H1 (cell line): ENCODE results near the gene TFAP2A.

Experiments
- EZH2 ChIP-seq: fragments of 200-600 bp; sonication (generic); IDR thresholded peaks from 2 replicates; pipeline ENCODE4 v1.7.1; 2012; ENCODE audit warnings: low read depth, mild to moderate bottlenecking, moderate library complexity, low read length, inconsistent platforms; ENCODE audit not compliant: severe bottlenecking
- POLR2A ChIP-seq, 2 experiments: IDR thresholded peaks; 1 replicate in 1 of 2; 2 replicates in 1 of 2; pipeline ENCODE4 v1.6.1; 2011; ENCODE audit warnings: low read depth in 2 of 2, low read length in 2 of 2, mild to moderate bottlenecking in 2 of 2; ENCODE audit errors: control extremely low read depth in 1 of 2
- POLR2AphosphoS5 ChIP-seq: IDR thresholded peaks from 2 replicates; pipeline ENCODE4 v1.6.1; 2011; ENCODE audit warnings: low read depth, low read length
- RBBP5 ChIP-seq: IDR thresholded peaks from 2 replicates; pipeline ENCODE4 v1.7.1; 2012; ENCODE audit warnings: low read depth, mild to moderate bottlenecking, inconsistent platforms, low read length, moderate library complexity, borderline replicate concordance
- RFX5 ChIP-seq: IDR thresholded peaks from 2 replicates; pipeline ENCODE4 v1.6.1; 2011; ENCODE audit warnings: low read depth, low read length, improper control_type of control experiment, borderline replicate concordance
- RXRA ChIP-seq: IDR thresholded peaks from 2 replicates; pipeline ENCODE4 v1.6.1; 2011; ENCODE audit warnings: low read depth, mild to moderate bottlenecking, low read length, moderate library complexity; ENCODE audit not compliant: insufficient read depth
- SAP30 ChIP-seq: fragments of 300-600 bp; sonication (generic); IDR thresholded peaks from 2 replicates; pipeline ENCODE4 v1.7.1; 2012; ENCODE audit warnings: low read length, moderate library complexity, mild to moderate bottlenecking, inconsistent platforms; ENCODE audit not compliant: insufficient read depth, insufficient replicate concordance
- SP2 ChIP-seq: IDR thresholded peaks from 2 replicates; pipeline ENCODE4 v1.6.1; 2012; ENCODE audit warnings: mild to moderate bottlenecking, low read length, inconsistent platforms
- TBP ChIP-seq: IDR thresholded peaks from 2 replicates; pipeline ENCODE4 v1.6.1; 2011; ENCODE audit warnings: low read depth, low read length, improper control_type of control experiment
- ZNF274 ChIP-seq: IDR thresholded peaks from 2 replicates; pipeline ENCODE4 v1.7.0; 2012; ENCODE audit warnings: low read length, borderline replicate concordance; ENCODE audit errors: extremely low read depth
- TF ChIP-seq, protein P1 (sequence below), 3 experiments: IDR thresholded peaks; 1 replicate in 2 of 3; 2 replicates in 1 of 3; pipeline versions ENCODE4 v1.5.1 to v1.6.1; 2011; ENCODE audit warnings: low read length in 3 of 3, mild to moderate bottlenecking in 3 of 3, inconsistent platforms in 2 of 3, low read depth in 1 of 3, moderate library complexity in 1 of 3; ENCODE audit not compliant: insufficient read depth in 1 of 3; ENCODE audit errors: control extremely low read depth in 1 of 3
- TF ChIP-seq, protein P2 (sequence below): IDR thresholded peaks from 2 replicates; pipeline ENCODE4 v1.6.1; 2012; ENCODE audit warnings: inconsistent platforms

- TF ChIP-seq SAP30 = no peak
- TF ChIP-seq RXRA = no peak
- TF ChIP-seq SP2 = no peak
- TF ChIP-seq, protein P1, sequence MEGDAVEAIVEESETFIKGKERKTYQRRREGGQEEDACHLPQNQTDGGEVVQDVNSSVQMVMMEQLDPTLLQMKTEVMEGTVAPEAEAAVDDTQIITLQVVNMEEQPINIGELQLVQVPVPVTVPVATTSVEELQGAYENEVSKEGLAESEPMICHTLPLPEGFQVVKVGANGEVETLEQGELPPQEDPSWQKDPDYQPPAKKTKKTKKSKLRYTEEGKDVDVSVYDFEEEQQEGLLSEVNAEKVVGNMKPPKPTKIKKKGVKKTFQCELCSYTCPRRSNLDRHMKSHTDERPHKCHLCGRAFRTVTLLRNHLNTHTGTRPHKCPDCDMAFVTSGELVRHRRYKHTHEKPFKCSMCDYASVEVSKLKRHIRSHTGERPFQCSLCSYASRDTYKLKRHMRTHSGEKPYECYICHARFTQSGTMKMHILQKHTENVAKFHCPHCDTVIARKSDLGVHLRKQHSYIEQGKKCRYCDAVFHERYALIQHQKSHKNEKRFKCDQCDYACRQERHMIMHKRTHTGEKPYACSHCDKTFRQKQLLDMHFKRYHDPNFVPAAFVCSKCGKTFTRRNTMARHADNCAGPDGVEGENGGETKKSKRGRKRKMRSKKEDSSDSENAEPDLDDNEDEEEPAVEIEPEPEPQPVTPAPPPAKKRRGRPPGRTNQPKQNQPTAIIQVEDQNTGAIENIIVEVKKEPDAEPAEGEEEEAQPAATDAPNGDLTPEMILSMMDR (IDR thresholded peaks at IDR 0.05; ENCODE audit: control extremely low read depth in 1 of 3, insufficient read depth in 1 of 3, low read depth in 1 of 3, low read length in 3 of 3) = no peak
- TF ChIP-seq TBP = no peak
- TF ChIP-seq POLR2AphosphoS5 = no peak
- no peak for TF ChIP-seq EZH2
- no peak for TF ChIP-seq RFX5
- TF ChIP-seq, protein P2, sequence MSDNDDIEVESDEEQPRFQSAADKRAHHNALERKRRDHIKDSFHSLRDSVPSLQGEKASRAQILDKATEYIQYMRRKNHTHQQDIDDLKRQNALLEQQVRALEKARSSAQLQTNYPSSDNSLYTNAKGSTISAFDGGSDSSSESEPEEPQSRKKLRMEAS = no peak
- no peak for TF ChIP-seq POLR2A (IDR thresholded peaks at IDR 0.05; ENCODE audit: control extremely low read depth in 1 of 2, low read depth in 2 of 2, low read length in 2 of 2)
- TF ChIP-seq ZNF274 = no peak
- no peak for TF ChIP-seq RBBP5
Measured at GRCh38 chr6:10417681-10418104, 2.8 kb upstream of the TFAP2A start.
